NCI-H2196 treated with DMSO at 0.1 percent for 48 hours (cell line): Measurements from ENCODE around the gene LMNA.
"Not testable (repeated sequence)": the region's sequence is repeated elsewhere in the genome, so short reads cannot be mapped to it uniquely, and the experiment has no call there.

ENCODE experiments used
- DNase-seq: peaks from one replicate; lab custom pipeline; 2025; ENCODE audit not compliant: unreplicated experiment; lab: John Stamatoyannopoulos, UW

The LMNA gene

DNA sequence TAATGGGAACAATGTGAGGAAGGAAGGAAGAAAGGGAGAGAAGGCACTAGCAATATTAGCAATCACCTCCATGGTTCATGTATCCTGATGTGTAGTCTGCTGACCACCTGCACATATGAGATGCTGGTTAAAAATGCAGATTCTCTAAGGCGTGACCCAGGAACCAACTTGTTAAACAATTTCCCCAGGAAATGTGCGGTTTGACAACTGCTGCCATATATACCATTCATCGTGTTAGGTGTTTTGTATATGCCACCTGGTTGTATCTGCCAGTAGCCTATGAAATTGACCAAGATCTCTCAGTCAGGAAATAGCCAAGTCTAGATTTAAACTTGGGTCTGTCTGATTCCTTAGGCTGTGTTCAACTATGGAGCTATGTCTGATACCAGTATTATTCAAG is 43.0 kb downstream of the LMNA start:
- no peak for DNase-seq

DNA sequence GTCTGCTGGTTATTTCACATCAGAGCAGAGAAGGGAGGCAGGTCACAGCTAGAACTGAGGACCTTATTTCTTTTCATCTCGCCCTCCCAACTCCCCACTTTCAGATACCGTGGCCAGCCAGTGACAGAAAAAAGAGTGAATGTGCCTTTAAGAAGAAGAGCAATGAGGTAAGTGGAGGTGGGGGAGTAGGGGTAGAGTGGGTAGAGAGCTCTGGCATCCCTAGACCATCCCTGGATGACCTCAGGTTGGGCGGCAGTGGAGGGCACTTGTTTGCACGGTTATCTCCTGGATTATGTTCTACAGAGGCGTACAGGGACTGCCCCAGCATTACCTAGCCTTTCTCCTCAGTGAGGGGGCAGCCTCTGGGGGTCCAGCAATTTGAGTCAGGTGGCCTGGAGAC is 43.5 kb downstream of the LMNA start:
- DNase-seq = no peak

- DNase-seq = no peak
Measured at GRCh38 chr1:156160000-156160742, 45.7 kb downstream of the LMNA start.

DNA sequence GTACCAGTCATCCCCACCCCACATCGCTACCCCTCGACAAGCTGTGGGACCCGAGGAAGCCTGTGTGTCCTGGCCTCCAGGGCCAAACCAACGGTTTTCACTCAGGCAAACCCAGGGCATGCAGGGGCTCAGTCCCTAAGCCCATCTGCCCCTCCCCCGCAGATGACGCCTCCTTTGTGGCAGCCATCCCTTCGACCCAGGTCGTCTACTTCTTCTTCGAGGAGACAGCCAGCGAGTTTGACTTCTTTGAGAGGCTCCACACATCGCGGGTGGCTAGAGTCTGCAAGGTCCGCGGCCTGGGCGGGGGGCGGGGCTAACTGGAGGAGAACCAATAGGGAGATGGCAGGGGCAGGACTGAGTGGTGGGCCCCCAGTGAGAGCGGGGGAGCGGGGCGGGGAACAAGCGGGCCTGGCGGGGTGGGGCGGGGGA is 46.2 kb downstream of the LMNA start:
- no peak for DNase-seq

- DNase-seq = no peak
Measured at GRCh38 chr1:156162430-156163037, 48.0 kb downstream of the LMNA start.

DNA sequence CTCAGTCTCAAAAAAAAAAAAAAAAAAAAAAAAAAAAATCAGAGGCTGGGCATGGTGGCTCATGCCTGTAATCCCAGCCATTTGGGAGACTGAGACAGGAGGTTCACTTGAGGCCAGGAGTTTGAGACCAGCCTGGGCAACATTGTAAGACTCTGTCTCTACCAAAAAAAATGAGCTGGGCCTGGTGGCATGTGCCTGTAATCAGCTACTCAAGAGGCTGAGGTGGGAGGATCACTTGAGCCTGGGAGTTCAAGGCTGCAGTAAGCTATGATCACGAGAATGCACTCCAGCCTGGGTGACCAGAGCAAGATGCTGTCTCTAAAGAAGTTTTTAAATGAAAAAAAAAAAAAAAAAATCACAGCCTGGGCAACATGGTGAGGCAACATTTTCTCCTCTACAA is 49.2 kb downstream of the LMNA start:
- DNase-seq = no peak

DNA sequence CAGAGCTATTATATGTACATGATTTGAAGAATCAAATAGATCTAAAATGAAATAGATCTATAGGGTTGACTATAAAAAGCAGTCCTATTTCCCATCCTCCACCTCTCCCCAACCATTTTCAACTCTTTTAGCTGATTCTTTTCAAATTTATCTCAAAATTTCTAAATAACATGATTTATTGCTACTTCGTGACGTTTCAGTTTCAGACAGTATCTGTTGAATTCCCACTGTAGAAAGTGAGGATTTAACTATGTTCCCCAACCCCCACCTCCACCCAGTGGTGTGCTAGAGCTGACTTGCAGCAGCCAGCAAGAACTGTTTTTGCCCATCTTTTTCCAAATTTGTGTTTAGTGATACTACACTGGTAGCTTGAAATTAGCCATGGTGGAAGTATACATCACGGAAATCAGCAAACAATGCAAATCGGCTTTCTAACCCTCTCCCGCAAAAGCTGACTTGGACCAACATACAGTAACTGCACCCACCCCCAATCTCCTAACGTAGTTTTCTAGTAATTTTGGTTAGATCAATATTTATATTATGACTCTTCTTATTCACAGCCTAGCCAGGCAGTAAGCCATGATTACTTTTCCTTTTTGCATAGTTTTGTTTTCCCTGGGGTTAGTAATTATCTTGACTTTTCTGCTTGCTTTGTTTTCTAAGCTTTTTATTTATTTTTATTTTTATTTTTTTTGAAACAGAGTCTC is 49.8 kb downstream of the LMNA start:
- DNase-seq = no peak

- DNase-seq = no peak
Measured at GRCh38 chr1:156165083-156165482, 50.6 kb downstream of the LMNA start.

- no peak for DNase-seq
Measured at GRCh38 chr1:156167536-156167935, 53.0 kb downstream of the LMNA start.

DNA sequence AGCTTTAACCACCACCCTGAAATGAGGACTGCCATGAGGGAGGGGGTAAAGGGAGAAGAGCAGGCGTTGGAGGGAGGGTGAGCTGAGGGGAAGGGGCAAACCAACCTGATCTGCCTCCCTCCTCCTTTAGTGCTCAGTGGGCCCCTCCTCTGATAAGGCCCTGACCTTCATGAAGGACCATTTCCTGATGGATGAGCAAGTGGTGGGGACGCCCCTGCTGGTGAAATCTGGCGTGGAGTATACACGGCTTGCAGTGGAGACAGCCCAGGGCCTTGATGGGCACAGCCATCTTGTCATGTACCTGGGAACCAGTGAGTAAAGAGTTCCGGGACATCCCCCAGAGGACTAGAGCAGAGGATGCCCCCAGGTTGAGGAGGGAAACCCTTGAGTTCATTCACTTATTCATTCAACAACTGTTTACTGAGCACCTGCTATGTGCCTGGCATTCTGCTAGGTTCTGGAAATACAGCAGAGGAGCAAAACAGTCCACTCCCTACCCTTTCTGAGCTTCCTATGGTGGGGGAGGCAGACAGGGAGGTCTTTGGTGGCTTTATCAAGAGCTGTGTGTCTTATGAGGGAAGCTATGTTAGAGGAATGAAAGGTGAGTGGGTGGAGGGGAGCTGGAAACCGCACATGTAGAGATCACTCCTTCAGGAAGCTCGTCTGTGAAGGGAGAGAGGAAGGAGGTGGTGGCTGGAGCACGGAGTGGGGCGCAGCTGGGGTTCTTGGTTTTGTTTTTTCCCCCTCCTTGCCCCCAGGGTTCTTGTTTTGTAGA is 58.4 kb downstream of the LMNA start:
- no peak for DNase-seq

DNA sequence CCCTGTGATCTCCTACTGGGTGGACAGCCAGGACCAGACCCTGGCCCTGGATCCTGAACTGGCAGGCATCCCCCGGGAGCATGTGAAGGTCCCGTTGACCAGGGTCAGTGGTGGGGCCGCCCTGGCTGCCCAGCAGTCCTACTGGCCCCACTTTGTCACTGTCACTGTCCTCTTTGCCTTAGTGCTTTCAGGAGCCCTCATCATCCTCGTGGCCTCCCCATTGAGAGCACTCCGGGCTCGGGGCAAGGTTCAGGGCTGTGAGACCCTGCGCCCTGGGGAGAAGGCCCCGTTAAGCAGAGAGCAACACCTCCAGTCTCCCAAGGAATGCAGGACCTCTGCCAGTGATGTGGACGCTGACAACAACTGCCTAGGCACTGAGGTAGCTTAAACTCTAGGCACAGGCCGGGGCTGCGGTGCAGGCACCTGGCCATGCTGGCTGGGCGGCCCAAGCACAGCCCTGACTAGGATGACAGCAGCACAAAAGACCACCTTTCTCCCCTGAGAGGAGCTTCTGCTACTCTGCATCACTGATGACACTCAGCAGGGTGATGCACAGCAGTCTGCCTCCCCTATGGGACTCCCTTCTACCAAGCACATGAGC is 62.2 kb downstream of the LMNA start:
- DNase-seq = no peak

DNA sequence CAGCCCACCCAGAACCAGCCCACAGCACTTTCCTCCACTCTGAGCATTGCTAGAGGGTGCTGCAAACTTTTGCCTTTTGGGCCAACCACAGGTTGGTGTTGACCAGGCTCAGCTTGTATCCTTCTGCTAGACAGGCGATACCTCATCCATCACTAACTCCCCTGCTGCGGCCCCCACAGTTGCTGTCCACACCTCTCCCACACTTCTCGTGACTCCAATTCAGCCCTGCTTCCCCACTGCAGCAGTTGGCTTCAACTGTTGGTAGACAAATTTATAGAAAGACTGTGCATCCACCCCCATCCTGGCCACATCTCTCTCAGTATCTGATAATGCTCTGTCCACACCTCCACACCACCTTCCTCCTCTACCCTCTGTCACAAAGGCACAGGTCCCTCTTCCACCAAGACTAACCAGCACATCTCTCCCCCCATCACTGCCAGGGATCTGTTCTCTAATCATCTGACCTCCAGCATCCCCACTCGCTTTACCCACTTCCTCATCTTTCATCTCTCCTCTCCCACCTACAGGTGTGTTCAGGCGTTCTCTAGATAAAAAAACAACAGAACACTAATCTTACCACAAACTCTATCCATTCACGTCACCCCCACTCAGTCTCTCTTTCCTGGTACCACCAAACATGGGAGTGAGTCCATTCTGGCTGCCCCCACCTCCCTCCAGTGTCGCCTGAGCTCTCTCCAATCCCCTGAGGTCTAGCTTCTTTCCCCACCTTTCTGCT is 63.6 kb downstream of the LMNA start:
- DNase-seq = no peak

DNA sequence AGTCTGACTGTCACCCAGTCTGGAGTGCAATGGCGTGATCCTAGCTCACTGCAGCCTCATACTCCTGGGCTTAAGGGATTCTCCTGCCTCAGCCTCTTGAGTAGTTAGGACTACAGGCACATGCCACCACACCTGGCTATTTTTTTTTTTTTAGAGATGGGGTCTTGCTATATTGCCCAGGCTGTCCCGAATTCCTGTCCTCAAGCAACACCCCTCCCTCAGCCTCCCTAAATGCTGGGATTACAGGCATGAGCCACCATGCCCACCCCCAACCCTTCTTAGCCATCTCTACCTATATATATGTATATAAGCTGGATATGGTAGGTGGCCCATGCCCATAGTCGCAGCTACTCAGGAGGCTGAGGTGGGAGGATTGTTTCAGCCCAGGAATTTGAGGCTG is 66.0 kb downstream of the LMNA start:
- DNase-seq = no peak

DNA sequence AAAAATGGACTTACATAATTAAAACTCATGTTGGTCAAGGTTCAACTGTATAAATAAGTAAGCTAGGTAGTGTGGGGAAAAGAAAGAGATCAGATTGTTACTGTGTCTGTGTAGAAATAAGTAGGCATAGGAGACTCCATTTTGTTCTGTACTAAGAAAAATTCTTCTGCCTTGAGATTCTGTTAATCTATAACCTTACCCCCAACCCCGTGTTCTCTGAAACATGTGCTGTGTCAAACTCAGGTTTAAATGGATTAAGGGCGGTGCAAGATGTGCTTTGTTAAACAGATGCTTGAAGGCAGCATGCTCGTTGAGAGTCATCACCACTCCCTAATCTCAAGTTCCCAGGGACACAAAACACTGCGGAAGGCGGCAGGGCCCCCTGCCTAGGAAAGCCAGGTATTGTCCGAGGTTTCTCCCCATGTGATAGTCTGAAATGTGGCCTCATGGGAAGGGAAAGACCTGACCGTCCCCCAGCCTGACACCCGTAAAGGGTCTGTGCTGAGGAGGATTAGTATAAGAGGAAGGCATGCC is 66.9 kb downstream of the LMNA start:
- not testable (repeated sequence) for DNase-seq

- not testable (repeated sequence) for DNase-seq
Measured at GRCh38 chr1:156182010-156182779, 67.7 kb downstream of the LMNA start.

- DNase-seq = not testable (repeated sequence)
Measured at GRCh38 chr1:156186347-156187177, 72.1 kb downstream of the LMNA start.
